Activated CD4-positive, alpha-beta T cell treated with anti-CD3 and anti-CD28 coated beads, Interleukin-2, amount 10 ng/mL, durations not matched to agents 7 days and 5 days (primary cell): ENCODE results near the gene MPL. TPM values are rescaled to one million over a fixed set of nuclear protein-coding genes. Genes with fewer than 3 reads are reported as not detected.

Source experiments
- CTCF ChIA-PET: fragments of 350-600 bp; sonication (Branson Sonifier 250); formaldehyde crosslinking; loops from one replicate; lab custom pipeline; 2021; ENCODE audit warnings: antibody characterized with exemption; lab: Charles Lee
- POLR2A ChIA-PET: fragments of 350-600 bp; sonication (Branson Sonifier 250); formaldehyde crosslinking; loops from one replicate; lab custom pipeline; 2021; ENCODE audit warnings: antibody characterized with exemption; lab: Charles Lee
- DNase-seq: peaks from one replicate; pipeline ENCODE4 v3.0.0-alpha.2; 2020
- H3K27ac Mint-ChIP-seq: one replicate; pipeline ENCODE4 v1.8.0; 2021; ENCODE audit warnings: mild to moderate bottlenecking, moderate library complexity, mixed read lengths
- H3K27me3 Mint-ChIP-seq: one replicate; pipeline ENCODE4 v1.8.0; 2021; ENCODE audit warnings: mixed read lengths
- H3K36me3 Mint-ChIP-seq: one replicate; pipeline ENCODE4 v1.8.0; 2021; ENCODE audit warnings: low read depth, mixed read lengths
- H3K4me1 Mint-ChIP-seq: one replicate; pipeline ENCODE4 v1.8.0; 2021; ENCODE audit warnings: mixed read lengths
- H3K4me3 Mint-ChIP-seq: one replicate; pipeline ENCODE4 v1.8.0; 2021; ENCODE audit warnings: mild to moderate bottlenecking, moderate library complexity, mixed read lengths
- H3K9me3 Mint-ChIP-seq: one replicate; pipeline ENCODE4 v1.8.0; 2021; ENCODE audit warnings: mixed read lengths
- total RNA-seq, 2 experiments: library from RNA; stranded (reverse); gene quantifications; one replicate each; pipeline ENCODE4 v1.2.3, GENCODE V29; 2021

MPL gene
- total RNA-seq, 2 experiments from 2014 or later = not detected

- Mint-ChIP-seq H3K36me3 (peaks cover 45% of the 10 kb centered on the region), H3K4me3 (peak overlapping the region; percentile 99), H3K4me1 (peaks cover 51% of the 10 kb centered on the region), H3K27me3 (no peaks in the 10 kb centered on the region), H3K9me3 (no peaks in the 10 kb centered on the region), H3K27ac (peak overlapping the region; percentile 95)
- DNase-seq = peak; percentile 26
- ChIA-PET CTCF (interaction anchor here (0.5 to 1.5 kb wide), 4 partner anchors 9 to 38 kb away, joined by 3 to 5 read pairs (median 4); partner anchors contain the start of gene ELOVL1), POLR2A (interaction anchor here (0.6 to 1.2 kb wide), 3 partner anchors 10 to 514 kb away, joined by 3 to 5 read pairs (median 3); partner anchors contain the start of gene ELOVL1)
Observed at GRCh38 chr1:43358121-43358745, 20.6 kb downstream of the MPL start.

GRCh38 chr1:43358746-43359693 lies 21.4 kb downstream of the MPL start, which contains the start of gene CDC20:
TSS of gene CDC20 (plus strand) at chr1:43358981. CDS start at chr1:43359216, 235 bp downstream.
- ChIA-PET CTCF (interaction anchor here (0.8 to 1.6 kb wide), 4 partner anchors 8 to 23 kb away, joined by 3 to 5 read pairs (median 3); partner anchors contain the start of gene ELOVL1), POLR2A (interaction anchor here (0.6 to 1.2 kb wide), 3 partner anchors 9 to 515 kb away, joined by 3 to 5 read pairs (median 3); partner anchors contain the start of gene ELOVL1)
- Mint-ChIP-seq H3K4me1 (peaks cover 56% of the 10 kb centered on the region), H3K36me3 (peaks cover 49% of the 10 kb centered on the region), H3K9me3 (no peaks in the 10 kb centered on the region), H3K4me3 (peak within 1 kb of the TSS; percentile 99), H3K27me3 (no peaks in the 10 kb centered on the region), H3K27ac (peak within 1 kb of the TSS; percentile 95)
- DNase-seq = peak; percentile 100

GRCh38 chr1:43359696-43360095 lies 22.1 kb downstream of the MPL start:
- DNase-seq = no peak
- Mint-ChIP-seq H3K4me3 (peak overlapping the region; percentile 99), H3K27me3 (no peaks in the 10 kb centered on the region), H3K4me1 (peaks cover 56% of the 10 kb centered on the region), H3K27ac (peak overlapping the region; percentile 95), H3K36me3 (peaks cover 55% of the 10 kb centered on the region), H3K9me3 (no peaks in the 10 kb centered on the region)
- POLR2A ChIA-PET = interaction anchor here (0.7 to 1.2 kb wide), 2 partner anchors 9 to 120 kb away, joined by 3 read pairs; no protein-coding TSS in a partner anchor
- CTCF ChIA-PET = interaction anchor here (0.9 to 1.6 kb wide), 2 partner anchors 9 to 18 kb away, joined by 3 read pairs; partner anchors contain the start of gene ELOVL1

- peaks cover 64% of the 10 kb centered on the region for H3K4me1 Mint-ChIP-seq
- POLR2A ChIA-PET = interaction anchor here (0.7 kb wide), 1 partner anchor 8 kb away, joined by 3 read pairs; no protein-coding TSS in a partner anchor
- H3K27me3 Mint-ChIP-seq = no peaks in the 10 kb centered on the region
Observed at GRCh38 chr1:43360616-43361015, 23.0 kb downstream of the MPL start.

GRCh38 chr1:43363283-43363934 lies 25.8 kb downstream of the MPL start:
- no peaks in the 10 kb centered on the region for H3K9me3 Mint-ChIP-seq
- no peaks in the 10 kb centered on the region for H3K27me3 Mint-ChIP-seq
- CTCF ChIA-PET = no interaction called here
- no peak for DNase-seq
- H3K27ac Mint-ChIP-seq = peak overlapping the region; percentile 19
- peaks cover 71% of the 10 kb centered on the region for H3K36me3 Mint-ChIP-seq
- H3K4me3 Mint-ChIP-seq = no peak overlapping the region
- H3K4me1 Mint-ChIP-seq = peaks cover 65% of the 10 kb centered on the region
- POLR2A ChIA-PET = no interaction called here

More at GRCh38 chr1:43360616-43361015, 23.0 kb downstream of the MPL start:
- CTCF ChIA-PET = interaction anchor here (0.5 to 1.6 kb wide), 4 partner anchors 8 to 18 kb away, joined by 3 read pairs; partner anchors contain the start of gene ELOVL1
- Mint-ChIP-seq H3K4me3 (peak overlapping the region; percentile 99), H3K36me3 (peaks cover 63% of the 10 kb centered on the region), H3K27ac (peak overlapping the region; percentile 51), H3K9me3 (no peaks in the 10 kb centered on the region)
- DNase-seq = no peak

GRCh38 chr1:43363935-43364525 lies 26.4 kb downstream of the MPL start:
- Mint-ChIP-seq H3K27me3 (no peaks in the 10 kb centered on the region), H3K4me1 (peaks cover 71% of the 10 kb centered on the region), H3K9me3 (no peaks in the 10 kb centered on the region), H3K27ac (peak overlapping the region; percentile 19), H3K36me3 (peaks cover 72% of the 10 kb centered on the region), H3K4me3 (no peak overlapping the region)
- ChIA-PET POLR2A (no interaction called here), CTCF (no interaction called here)
- DNase-seq = no peak

GRCh38 chr1:43365678-43366077 lies 28.1 kb downstream of the MPL start:
- no peak for DNase-seq

GRCh38 chr1:43366179-43366578 lies 28.6 kb downstream of the MPL start:
- CTCF ChIA-PET = interaction anchor here (1.5 kb wide), 1 partner anchor 24 kb away, joined by 4 read pairs; the partner anchor contains the start of genes MED8 and SZT2
- Mint-ChIP-seq H3K36me3 (peaks cover 54% of the 10 kb centered on the region), H3K27ac (peak overlapping the region; percentile 91), H3K27me3 (no peaks in the 10 kb centered on the region), H3K4me1 (peaks cover 59% of the 10 kb centered on the region), H3K4me3 (peak overlapping the region; percentile 94), H3K9me3 (no peaks in the 10 kb centered on the region)
- POLR2A ChIA-PET = no interaction called here
- no peak for DNase-seq

More at GRCh38 chr1:43365678-43366077, 28.1 kb downstream of the MPL start:
- H3K36me3 Mint-ChIP-seq = peaks cover 59% of the 10 kb centered on the region
- peak overlapping the region; percentile 94 for H3K4me3 Mint-ChIP-seq
- H3K4me1 Mint-ChIP-seq = peaks cover 61% of the 10 kb centered on the region
- no peaks in the 10 kb centered on the region for H3K9me3 Mint-ChIP-seq
- ChIA-PET POLR2A (no interaction called here), CTCF (interaction anchor here (1.5 kb wide), 1 partner anchor 25 kb away, joined by 4 read pairs; the partner anchor contains the start of genes MED8 and SZT2)
- peak overlapping the region; percentile 91 for H3K27ac Mint-ChIP-seq
- no peaks in the 10 kb centered on the region for H3K27me3 Mint-ChIP-seq

GRCh38 chr1:43366601-43367025 lies 29.0 kb downstream of the MPL start:
- Mint-ChIP-seq H3K4me3 (peak overlapping the region; percentile 94), H3K36me3 (peaks cover 49% of the 10 kb centered on the region), H3K27me3 (no peaks in the 10 kb centered on the region), H3K9me3 (no peaks in the 10 kb centered on the region), H3K4me1 (peaks cover 55% of the 10 kb centered on the region), H3K27ac (peak overlapping the region; percentile 91)
- DNase-seq = no peak
- CTCF ChIA-PET = interaction anchor here (1.0 to 1.5 kb wide), 3 partner anchors 8 to 24 kb away, joined by 3 to 5 read pairs (median 4); partner anchors contain the start of genes CDC20, MED8 and SZT2
- POLR2A ChIA-PET = interaction anchor here (0.6 kb wide), 1 partner anchor 650 kb away, joined by 4 read pairs; no protein-coding TSS in a partner anchor

- CTCF ChIA-PET = interaction anchor here (1.0 to 1.5 kb wide), 8 partner anchors 7 to 23 kb away, joined by 3 to 5 read pairs (median 3); partner anchors contain the start of genes CDC20, MED8 and SZT2
- Mint-ChIP-seq H3K36me3 (peaks cover 43% of the 10 kb centered on the region), H3K9me3 (no peaks in the 10 kb centered on the region), H3K4me1 (peaks cover 48% of the 10 kb centered on the region), H3K27ac (peak overlapping the region; percentile 91), H3K27me3 (no peaks in the 10 kb centered on the region), H3K4me3 (peak overlapping the region; percentile 94)
- DNase-seq = peak; percentile 31
- POLR2A ChIA-PET = interaction anchor here (0.5 to 1.6 kb wide), 4 partner anchors 9 to 650 kb away, joined by 3 to 5 read pairs (median 4); partner anchors contain the start of genes CDC20 and KDM4A
Observed at GRCh38 chr1:43367026-43367903, 29.6 kb downstream of the MPL start.
